Measurements from ENCODE around the gene SLC30A4.

GRCh38 chr15:45546789-45547188, 24.2 kb upstream of the SLC30A4 start:
- TF ChIP-seq GATA2 (IDR thresholded peaks at IDR 0.05; ENCODE audit: low read depth, low read length) = no peak
- no peak for TF ChIP-seq GATA3 (IDR thresholded peaks at IDR 0.05; ENCODE audit: low read depth, low read length)
